Measurements from ENCODE around the gene INTS6.
A peak's percentile ranks its signal among the peaks of the same experiment; 100 is the strongest.
"Not testable (repeated sequence)": the region's sequence is repeated elsewhere in the genome, so short reads cannot be mapped to it uniquely, and the experiment has no call there.

Gene INTS6

DNA sequence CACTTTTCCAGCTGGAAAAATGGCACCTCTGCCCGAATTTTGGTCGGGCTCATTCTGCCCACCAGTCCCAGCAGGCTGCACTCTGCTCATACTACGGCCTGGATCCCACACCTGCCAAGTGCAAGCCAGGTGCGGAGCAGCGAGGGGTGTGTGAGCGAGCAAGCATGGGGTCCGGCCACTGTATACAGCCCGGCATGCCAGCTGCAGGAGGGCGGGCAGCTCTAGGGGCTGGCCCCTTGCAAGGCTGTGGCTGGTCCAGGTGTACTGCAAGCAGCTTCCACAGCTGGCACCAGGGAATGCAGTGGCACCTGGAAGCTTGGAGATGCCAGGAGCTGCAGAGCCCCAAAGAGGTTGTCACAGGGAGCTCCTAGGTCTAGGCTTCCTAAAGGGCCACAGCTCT lies 2.7 kb upstream of the INTS6 start:
- no peak for DNase-seq

GRCh38 chr13:51453959-51454703 lies 1.3 kb upstream of the INTS6 start:
- DNase-seq = peak; percentile 31

GRCh38 chr13:51453207-51453958 lies 547 bp upstream of the INTS6 start:
- DNase-seq = peak; percentile 31

GRCh38 chr13:51451467-51452360 lies 1.1 kb downstream of the INTS6 start:
- peak; percentile 9 for DNase-seq

DNA sequence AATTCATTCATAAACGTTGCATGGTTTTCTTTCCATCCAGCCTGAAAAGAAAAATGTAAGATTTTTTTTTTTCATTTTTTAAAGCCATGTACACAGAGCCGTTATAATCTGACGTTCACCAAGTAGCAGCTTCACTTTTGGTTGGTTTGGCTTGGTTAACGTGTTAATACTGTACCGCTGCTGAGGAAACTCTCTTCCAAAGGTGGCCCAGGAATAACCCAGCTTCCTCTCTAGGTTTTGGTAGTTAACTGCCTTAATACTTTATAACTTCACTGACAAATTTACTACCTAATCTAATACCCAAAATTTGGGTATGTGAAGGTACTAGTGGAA lies 1.7 kb downstream of the INTS6 start:
- no peak for DNase-seq

DNA sequence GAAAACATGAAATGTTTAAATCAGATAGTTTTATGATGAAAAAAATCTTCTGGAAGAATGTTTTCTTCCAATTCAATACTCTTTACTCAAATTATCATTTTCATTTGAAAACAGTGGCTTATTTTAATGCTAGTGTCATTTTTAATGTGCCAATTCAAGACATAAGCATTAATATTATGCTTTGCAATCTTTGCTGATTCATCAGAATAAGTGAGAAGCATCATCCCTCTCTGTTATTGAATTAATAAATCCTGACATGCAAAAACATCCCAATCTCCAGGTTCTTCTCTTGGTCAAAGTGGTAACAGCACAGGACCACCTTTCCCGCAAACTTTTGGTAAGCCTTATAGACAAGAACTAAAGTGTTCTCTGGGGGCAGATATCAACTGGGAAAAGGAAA lies 3.8 kb downstream of the INTS6 start:
- no peak for DNase-seq

GRCh38 chr13:51444922-51445321 lies 7.9 kb downstream of the INTS6 start:
- no peak for DNase-seq

GRCh38 chr13:51440381-51440780 lies 12.5 kb downstream of the INTS6 start:
- DNase-seq = no peak

- DNase-seq = no peak
Measured at GRCh38 chr13:51437550-51438127, 15.2 kb downstream of the INTS6 start.

DNA sequence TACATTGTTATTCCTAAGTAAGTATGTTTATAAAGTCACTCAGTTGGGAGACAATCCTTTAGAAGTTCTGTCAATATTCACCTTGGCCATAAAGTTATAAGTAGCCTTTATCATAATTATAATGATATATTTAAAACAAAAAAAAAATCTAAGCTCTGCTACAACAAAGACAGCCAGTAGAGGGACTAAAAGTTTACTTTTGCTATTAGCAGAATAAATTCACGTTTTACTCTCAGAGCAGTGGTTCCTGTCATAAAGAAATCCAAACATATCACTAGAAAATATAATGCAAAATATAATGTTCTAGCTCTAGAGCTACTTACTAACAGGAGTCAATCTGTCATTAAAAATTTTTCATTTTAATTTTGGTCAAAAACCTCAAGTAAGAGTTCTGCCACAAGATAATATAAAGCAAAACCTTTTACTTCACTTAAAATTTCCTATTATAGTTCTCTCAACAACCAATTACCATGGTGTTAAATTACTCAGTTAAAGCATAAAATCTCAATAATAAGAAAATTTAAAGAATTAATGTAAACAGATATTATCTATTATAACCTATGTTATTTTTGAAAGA lies 17.7 kb downstream of the INTS6 start:
- peak; percentile 10 for DNase-seq

- DNase-seq = no peak
Measured at GRCh38 chr13:51432576-51432975, 20.3 kb downstream of the INTS6 start.

- DNase-seq = no peak
Measured at GRCh38 chr13:51426982-51427381, 25.9 kb downstream of the INTS6 start.

DNA sequence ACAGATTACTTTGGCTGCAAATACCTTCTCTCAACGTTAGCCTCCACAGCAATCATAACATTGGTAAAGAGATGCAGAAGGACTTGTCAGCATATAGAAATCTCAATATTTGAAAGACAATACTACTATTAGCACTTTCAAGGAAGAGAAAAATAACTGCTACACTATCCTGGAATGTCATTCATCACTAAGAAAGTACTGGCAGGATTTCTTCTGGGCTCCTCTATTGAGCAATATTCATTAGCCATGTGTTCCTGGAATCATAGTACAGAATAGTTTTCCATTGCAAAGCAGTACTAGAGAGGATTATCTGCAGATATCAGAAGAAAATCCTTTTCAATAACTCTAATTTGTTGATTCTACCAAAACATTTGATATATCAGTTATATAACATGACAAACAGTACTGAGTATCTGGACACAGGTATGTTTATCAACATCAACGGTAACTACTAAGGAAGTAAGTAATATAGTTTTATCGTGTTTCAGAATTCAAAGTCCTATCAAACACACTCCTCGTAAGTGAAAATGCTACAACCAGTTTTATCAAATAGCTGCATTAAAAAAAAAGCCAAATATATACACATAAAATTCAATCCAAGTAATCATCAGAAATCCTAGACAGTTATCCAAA lies 27.3 kb downstream of the INTS6 start:
- no peak for DNase-seq

DNA sequence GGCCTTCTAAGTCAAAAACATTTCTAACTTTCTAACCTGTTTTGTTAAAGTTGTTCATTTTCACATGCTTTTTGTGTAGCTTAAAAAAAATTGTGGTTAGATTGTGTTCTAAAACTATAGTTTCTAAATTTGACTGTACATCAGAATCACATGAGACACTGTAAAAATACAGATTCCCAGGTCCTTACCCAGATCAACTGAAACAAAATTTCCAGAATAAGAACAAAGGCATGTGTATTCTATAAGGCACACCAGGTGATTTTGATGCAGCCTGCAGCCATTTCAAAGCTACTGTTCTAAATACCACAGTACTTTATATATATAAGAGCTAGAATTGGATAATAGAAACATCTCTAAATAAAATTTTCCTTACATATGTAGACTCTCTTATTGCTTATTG lies 29.1 kb downstream of the INTS6 start:
- no peak for DNase-seq

GRCh38 chr13:51422484-51422883 lies 30.4 kb downstream of the INTS6 start:
- DNase-seq = no peak

DNA sequence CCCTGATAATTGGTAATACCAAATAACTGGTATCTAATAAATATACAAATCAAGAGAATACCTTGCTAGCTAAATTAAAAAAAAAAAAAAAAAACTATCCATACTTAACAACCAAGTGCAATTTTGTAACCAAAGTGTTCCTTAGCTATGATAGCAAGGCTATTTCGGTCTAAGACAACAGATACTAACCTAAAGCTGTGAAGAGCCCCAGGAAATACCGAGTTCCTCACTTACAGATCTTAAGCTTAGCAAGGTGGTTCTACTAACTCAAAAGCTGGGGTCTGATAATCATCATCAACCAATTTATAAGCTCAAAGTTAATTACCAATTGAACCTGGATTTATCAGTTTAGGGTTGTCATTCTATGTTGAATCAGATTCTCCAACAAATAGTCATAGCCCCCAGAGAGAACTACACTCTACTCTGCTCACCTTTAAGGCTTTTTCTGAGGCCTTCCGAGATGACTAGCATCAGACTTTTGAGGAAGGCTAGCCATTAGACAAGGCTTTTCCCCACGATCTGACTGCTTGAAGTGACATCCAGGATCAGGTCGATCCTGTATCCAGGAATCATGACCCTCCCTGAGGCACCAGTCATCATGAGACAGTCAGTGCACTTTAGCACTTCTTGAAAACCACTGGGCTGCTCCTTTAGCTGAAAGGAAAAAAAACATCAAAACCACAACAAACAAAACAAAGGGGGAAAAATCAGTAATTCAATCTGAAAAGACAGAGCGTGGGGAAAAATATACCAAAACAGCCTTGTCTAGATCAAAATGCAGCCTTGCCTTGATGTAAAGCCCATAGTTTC lies 31.9 kb downstream of the INTS6 start:
- DNase-seq = no peak

GRCh38 chr13:51419001-51419636 lies 33.7 kb downstream of the INTS6 start:
- no peak for DNase-seq

GRCh38 chr13:51417716-51418115 lies 35.1 kb downstream of the INTS6 start:
- DNase-seq = no peak

DNA sequence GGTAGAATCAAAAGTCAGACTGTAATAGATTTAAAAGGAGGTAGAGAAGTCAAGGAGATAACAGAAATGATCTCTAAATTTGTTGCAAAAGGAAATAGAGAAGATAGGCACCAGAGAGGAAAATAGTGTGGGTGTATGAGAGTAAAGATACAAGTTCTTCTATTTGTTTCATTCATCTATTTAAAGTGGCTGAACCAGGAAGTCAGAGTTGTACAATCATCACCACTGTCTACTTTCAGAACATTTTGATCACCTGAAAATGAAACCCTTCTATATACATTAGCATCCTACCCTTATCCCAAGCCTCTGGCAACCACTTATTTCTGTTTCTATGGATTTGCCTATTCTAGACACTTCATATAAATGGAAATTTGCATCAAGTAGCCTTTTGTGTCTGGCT lies 36.7 kb downstream of the INTS6 start:
- no peak for DNase-seq

GRCh38 chr13:51415339-51415738 lies 37.5 kb downstream of the INTS6 start:
- not testable (repeated sequence) for DNase-seq

- no peak for DNase-seq
Measured at GRCh38 chr13:51412431-51412830, 40.4 kb downstream of the INTS6 start.

Data from NCI-H1694 (cell line).